Embryonic facial prominence (tissue), 1 donor: ENCODE measurements around the gene DCUN1D4.

Source experiments
- DNase-seq: peaks from one replicate; pipeline ENCODE4 v3.0.0-alpha.2; 2016; ENCODE audit errors: extremely low spot score

DCUN1D4 gene

GRCh38 chr4:51965862-51966261 lies 122.9 kb downstream of the DCUN1D4 start:
- DNase-seq: no peak
